H9 (cell line): Measurements from ENCODE around the gene STAB2. TPM values are rescaled to one million over a fixed set of nuclear protein-coding genes. Genes with fewer than 3 reads are reported as not detected.

Experiments
- DNase-seq: peaks from one replicate; pipeline ENCODE4 v3.0.0-alpha.2; 2017
- H2AFZ ChIP-seq: one replicate; pipeline ENCODE4 v1.6.1; 2013; ENCODE audit warnings: mild to moderate bottlenecking, low read length, control low read depth, moderate library complexity
- H2AK5ac ChIP-seq: 2 replicates; pipeline ENCODE4 v1.6.1; 2013; ENCODE audit warnings: low read length, control low read depth, mixed read lengths; ENCODE audit not compliant: insufficient read length
- H2BK120ac ChIP-seq: one replicate; pipeline ENCODE4 v1.6.1; 2013; ENCODE audit warnings: low read depth, mild to moderate bottlenecking, low read length, control low read depth, inconsistent platforms; ENCODE audit not compliant: poor library complexity, severe bottlenecking
- H2BK12ac ChIP-seq: 2 replicates; pipeline ENCODE4 v1.6.1; 2013; ENCODE audit warnings: low read length, control low read depth, mixed read lengths, low read depth; ENCODE audit not compliant: insufficient read length
- H2BK15ac ChIP-seq: 2 replicates; pipeline ENCODE4 v1.6.1; 2013; ENCODE audit warnings: low read depth, low read length, control low read depth
- H2BK20ac ChIP-seq: one replicate; pipeline ENCODE4 v1.6.1; 2013; ENCODE audit warnings: low read depth, mild to moderate bottlenecking, low read length, control low read depth, inconsistent platforms; ENCODE audit not compliant: poor library complexity, severe bottlenecking
- H2BK5ac ChIP-seq: 2 replicates; pipeline ENCODE4 v1.6.1; 2013; ENCODE audit warnings: low read length, control low read depth, mixed read lengths; ENCODE audit not compliant: insufficient read length
- H3K14ac ChIP-seq: 2 replicates; pipeline ENCODE4 v1.6.1; 2013; ENCODE audit warnings: low read length, control low read depth; ENCODE audit not compliant: insufficient read depth
- H3K18ac ChIP-seq: 2 replicates; pipeline ENCODE4 v1.6.1; 2013; ENCODE audit warnings: low read depth, mild to moderate bottlenecking, mixed read lengths, low read length, control low read depth; ENCODE audit not compliant: insufficient read length
- H3K23ac ChIP-seq: 2 replicates; pipeline ENCODE4 v1.6.1; 2013; ENCODE audit warnings: low read length, control low read depth, mixed read lengths, low read depth; ENCODE audit not compliant: insufficient read length
- H3K23me2 ChIP-seq: 2 replicates; pipeline ENCODE4 v1.6.1; 2013; ENCODE audit warnings: low read depth, mild to moderate bottlenecking, mixed read lengths, low read length, control low read depth; ENCODE audit not compliant: insufficient read length, poor library complexity, severe bottlenecking
- H3K27ac ChIP-seq: 2 replicates; pipeline ENCODE4 v1.5.1; 2013; ENCODE audit warnings: low read length, control low read depth, mixed read lengths, low read depth; ENCODE audit not compliant: insufficient read length
- H3K27me3 ChIP-seq: 2 replicates; pipeline ENCODE4 v1.6.1; 2013; ENCODE audit warnings: low read length, control low read depth, inconsistent platforms; ENCODE audit not compliant: insufficient read depth
- H3K4ac ChIP-seq: 2 replicates; pipeline ENCODE4 v1.6.1; 2013; ENCODE audit warnings: low read depth, mild to moderate bottlenecking, control low read depth, inconsistent platforms, low read length, moderate library complexity
- H3K4me1 ChIP-seq: 2 replicates; pipeline ENCODE4 v1.6.1; 2013; ENCODE audit warnings: low read length, control low read depth, inconsistent platforms; ENCODE audit not compliant: insufficient read depth
- H3K4me2 ChIP-seq: 2 replicates; pipeline ENCODE4 v1.6.1; 2013; ENCODE audit warnings: low read length, control low read depth, mixed read lengths; ENCODE audit not compliant: insufficient read length, insufficient read depth
- H3K56ac ChIP-seq: 2 replicates; pipeline ENCODE4 v1.6.1; 2013; ENCODE audit warnings: low read depth, mild to moderate bottlenecking, mixed read lengths, low read length, control low read depth; ENCODE audit not compliant: insufficient read length
- H3K79me1 ChIP-seq: 2 replicates; pipeline ENCODE4 v1.6.1; 2013; ENCODE audit warnings: low read depth, mild to moderate bottlenecking, moderate library complexity, low read length, control low read depth, inconsistent platforms; ENCODE audit not compliant: insufficient read depth, poor library complexity, severe bottlenecking
- H3K79me2 ChIP-seq: 2 replicates; pipeline ENCODE4 v1.6.1; 2013; ENCODE audit warnings: low read length, control low read depth, inconsistent platforms; ENCODE audit not compliant: insufficient read depth
- H3K9ac ChIP-seq: 2 replicates; pipeline ENCODE4 v1.6.1; 2013; ENCODE audit warnings: low read length, control low read depth, mixed read lengths; ENCODE audit not compliant: insufficient read length; ENCODE audit errors: extremely low read depth
- H3K9me3 ChIP-seq: one replicate; pipeline ENCODE4 v1.6.1; 2013; ENCODE audit warnings: low read depth, low read length, inconsistent platforms; ENCODE audit not compliant: control insufficient read depth
- H3T11ph ChIP-seq: one replicate; pipeline ENCODE4 v1.6.1; 2013; ENCODE audit warnings: mild to moderate bottlenecking, low read length, control low read depth, inconsistent platforms
- H4K20me1 ChIP-seq: one replicate; pipeline ENCODE4 v1.6.1; 2013; ENCODE audit not compliant: control insufficient read depth, insufficient read length, insufficient read depth
- H4K5ac ChIP-seq: 2 replicates; pipeline ENCODE4 v1.6.1; 2013; ENCODE audit warnings: low read depth, mild to moderate bottlenecking, mixed read lengths, low read length, control low read depth; ENCODE audit not compliant: insufficient read length
- H4K8ac ChIP-seq: replicated peaks from 2 replicates; pipeline ENCODE4 v1.6.1; 2013; ENCODE audit warnings: low read length, control low read depth, mixed read lengths, low read depth; ENCODE audit not compliant: insufficient read length
- H4K91ac ChIP-seq: 2 replicates; pipeline ENCODE4 v1.6.1; 2013; ENCODE audit warnings: low read depth, mild to moderate bottlenecking, moderate library complexity, mixed read lengths, low read length, control low read depth; ENCODE audit not compliant: insufficient read length
- H3K27ac Mint-ChIP-seq, 3 experiments: 2 replicates in 2 of 3; 3 replicates in 1 of 3; pipeline ENCODE4 v1.8.0; 2020 to 2021; ENCODE audit warnings: mixed read lengths in 3 of 3, mild to moderate bottlenecking in 1 of 3, moderate library complexity in 1 of 3
- H3K27me3 Mint-ChIP-seq: 2 replicates; pipeline ENCODE4 v1.8.0; 2021; ENCODE audit warnings: low read depth, mild to moderate bottlenecking, moderate library complexity, mixed read lengths
- H3K36me3 Mint-ChIP-seq, 3 experiments: 2 replicates in 2 of 3; 3 replicates in 1 of 3; pipeline ENCODE4 v1.8.0; 2020 to 2021; ENCODE audit warnings: low read depth in 3 of 3, mixed read lengths in 3 of 3; ENCODE audit not compliant: insufficient read depth in 1 of 3
- H3K4me1 Mint-ChIP-seq, 2 experiments: 2 replicates each; pipeline ENCODE4 v1.8.0; 2020; ENCODE audit warnings: mixed read lengths in 2 of 2
- H3K4me3 Mint-ChIP-seq, 2 experiments: 2 replicates in 1 of 2; 3 replicates in 1 of 2; pipeline ENCODE4 v1.8.0; 2020 to 2021; ENCODE audit warnings: mild to moderate bottlenecking in 2 of 2, mixed read lengths in 2 of 2, moderate library complexity in 1 of 2
- H3K9me3 Mint-ChIP-seq, 2 experiments: 2 replicates in 1 of 2; 3 replicates in 1 of 2; pipeline ENCODE4 v1.8.0; 2020; ENCODE audit warnings: mild to moderate bottlenecking in 2 of 2, mixed read lengths in 2 of 2, moderate library complexity in 1 of 2
- WGBS: extraction: QIAGEN DNeasy Blood & Tissue Kit; methylation state at CpG from one replicate; pipeline ENCODE4 v1.1.7; 2013; ENCODE audit warnings: missing lambda C conversion rate, low lambda C conversion rate, mixed read lengths; ENCODE audit not compliant: insufficient read length; ENCODE audit errors: extremely low coverage; 5-methylcytosine and 5-hydroxymethylcytosine counted together
- total RNA-seq: library from RNA; stranded (reverse); gene quantifications from 2 replicates; pipeline ENCODE4 v1.2.1, GENCODE V29; 2021
- TF ChIP-seq, protein P1 (sequence below): fragments of 200-600 bp; sonication (generic); conservative IDR thresholded peaks from 3 replicates; pipeline ENCODE4 v1.8.0; 2021; ENCODE audit warnings: antibody characterized with exemption, mild to moderate bottlenecking

The STAB2 gene
- total RNA-seq, 1 experiment from 2014 or later: 0.02 TPM

DNA sequence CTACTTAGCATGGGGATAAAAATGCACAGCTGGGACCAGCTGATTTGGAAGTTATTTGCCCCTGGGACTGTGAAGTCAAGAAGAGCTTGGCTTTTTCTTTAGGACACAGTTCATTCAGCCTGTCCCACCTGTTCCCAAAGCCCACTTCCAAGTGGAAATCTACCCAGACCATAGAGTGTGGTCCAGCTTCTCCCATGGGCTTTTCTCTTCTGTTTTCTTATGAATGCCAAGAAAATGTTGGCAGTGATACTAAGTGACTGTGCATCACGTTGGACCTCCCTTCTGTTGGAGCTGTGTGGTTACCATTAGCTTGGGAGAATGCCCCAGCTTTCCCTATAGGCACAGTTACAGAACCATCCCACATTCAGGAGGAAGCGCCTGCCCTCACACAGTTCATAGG lies 164.5 kb downstream of the STAB2 start:
- H3K27me3 Mint-ChIP-seq: peaks cover 5% of the 10 kb centered on the region; the same call in 1 of the 2 replicates
- no peaks in the 10 kb centered on the region for H3K79me1 ChIP-seq
- H3K4ac ChIP-seq: no peak overlapping the region
- no peak overlapping the region for H2BK120ac ChIP-seq
- H4K5ac ChIP-seq: no peak overlapping the region
- H4K20me1 ChIP-seq: no peaks in the 10 kb centered on the region
- H2BK12ac ChIP-seq: no peak overlapping the region
- H3K9me3 ChIP-seq: no peaks in the 10 kb centered on the region
- H4K91ac ChIP-seq: no peak overlapping the region
- TF ChIP-seq, protein P1, sequence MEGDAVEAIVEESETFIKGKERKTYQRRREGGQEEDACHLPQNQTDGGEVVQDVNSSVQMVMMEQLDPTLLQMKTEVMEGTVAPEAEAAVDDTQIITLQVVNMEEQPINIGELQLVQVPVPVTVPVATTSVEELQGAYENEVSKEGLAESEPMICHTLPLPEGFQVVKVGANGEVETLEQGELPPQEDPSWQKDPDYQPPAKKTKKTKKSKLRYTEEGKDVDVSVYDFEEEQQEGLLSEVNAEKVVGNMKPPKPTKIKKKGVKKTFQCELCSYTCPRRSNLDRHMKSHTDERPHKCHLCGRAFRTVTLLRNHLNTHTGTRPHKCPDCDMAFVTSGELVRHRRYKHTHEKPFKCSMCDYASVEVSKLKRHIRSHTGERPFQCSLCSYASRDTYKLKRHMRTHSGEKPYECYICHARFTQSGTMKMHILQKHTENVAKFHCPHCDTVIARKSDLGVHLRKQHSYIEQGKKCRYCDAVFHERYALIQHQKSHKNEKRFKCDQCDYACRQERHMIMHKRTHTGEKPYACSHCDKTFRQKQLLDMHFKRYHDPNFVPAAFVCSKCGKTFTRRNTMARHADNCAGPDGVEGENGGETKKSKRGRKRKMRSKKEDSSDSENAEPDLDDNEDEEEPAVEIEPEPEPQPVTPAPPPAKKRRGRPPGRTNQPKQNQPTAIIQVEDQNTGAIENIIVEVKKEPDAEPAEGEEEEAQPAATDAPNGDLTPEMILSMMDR: no peak
- H3K56ac ChIP-seq: no peak overlapping the region
- H3K23me2 ChIP-seq: no peaks in the 10 kb centered on the region
- no peaks in the 10 kb centered on the region for H3K79me2 ChIP-seq
- no peak overlapping the region for H2BK20ac ChIP-seq
- no peak overlapping the region for H2AFZ ChIP-seq
- H3K9ac ChIP-seq: no peak overlapping the region
- H3T11ph ChIP-seq: no peak overlapping the region
- H3K4me1 ChIP-seq: no peaks in the 10 kb centered on the region
- no peak overlapping the region for H3K27ac Mint-ChIP-seq
- DNase-seq: no peak
- H4K8ac ChIP-seq: no peak overlapping the region
- H2AK5ac ChIP-seq: no peak overlapping the region
- no peak overlapping the region for H3K23ac ChIP-seq
- H3K4me3 Mint-ChIP-seq: no peak overlapping the region
- H3K9me3 Mint-ChIP-seq: no peaks in the 10 kb centered on the region
- H3K18ac ChIP-seq: no peak overlapping the region
- no peak overlapping the region for H3K27ac ChIP-seq
- H2BK15ac ChIP-seq: no peak overlapping the region
- no peaks in the 10 kb centered on the region; the same call in 1 of the 2 replicates for H3K27me3 ChIP-seq
- no peaks in the 10 kb centered on the region for H3K36me3 Mint-ChIP-seq
- WGBS: no CpG with 5 or more reads among the region's 2 CpGs
- H3K14ac ChIP-seq: no peak overlapping the region
- H3K4me1 Mint-ChIP-seq: no peaks in the 10 kb centered on the region
- H2BK5ac ChIP-seq: no peak overlapping the region
- no peak overlapping the region for H3K4me2 ChIP-seq
